ENCODE results near the gene CMTM4.
"Not testable (repeated sequence)": the region's sequence is repeated elsewhere in the genome, so short reads cannot be mapped to it uniquely, and the experiment has no call there.

CMTM4 gene

GRCh38 chr16:66636199-66636598 lies 60.3 kb downstream of the CMTM4 start:
- DNase-seq (ENCODE audit: low read depth), result no peak
- TF ChIP-seq CTCF (IDR thresholded peaks at IDR 0.05; ENCODE audit: low read depth, low read length, missing control alignments), result no peak
- H3K4me3 ChIP-seq (ENCODE audit: low read depth, low read length), result no peak overlapping the region

- TF ChIP-seq CTCF (IDR thresholded peaks at IDR 0.05; ENCODE audit: low read depth, low read length, missing control alignments), result no peak
- no peak overlapping the region for H3K4me3 ChIP-seq (ENCODE audit: low read depth, low read length)
Measured at GRCh38 chr16:66635406-66635805, 61.1 kb downstream of the CMTM4 start.

GRCh38 chr16:66634527-66635196 lies 61.9 kb downstream of the CMTM4 start:
- no peak for DNase-seq (ENCODE audit: low read depth)
- TF ChIP-seq CTCF (IDR thresholded peaks at IDR 0.05; ENCODE audit: low read depth, low read length, missing control alignments), result no peak

More at GRCh38 chr16:66635406-66635805, 61.1 kb downstream of the CMTM4 start:
- no peak for DNase-seq (ENCODE audit: low read depth)

GRCh38 chr16:66631558-66631957 lies 65.0 kb downstream of the CMTM4 start:
- H3K4me3 ChIP-seq (ENCODE audit: low read depth, low read length); DNase-seq (ENCODE audit: low read depth): not testable (repeated sequence)

More at GRCh38 chr16:66634527-66635196, 61.9 kb downstream of the CMTM4 start:
- H3K4me3 ChIP-seq (ENCODE audit: low read depth, low read length), result no peak overlapping the region

- H3K4me3 ChIP-seq (ENCODE audit: low read depth, low read length); DNase-seq (ENCODE audit: low read depth): not testable (repeated sequence)
Measured at GRCh38 chr16:66630561-66631260, 65.8 kb downstream of the CMTM4 start.

- no peak overlapping the region for H3K4me3 ChIP-seq (ENCODE audit: low read depth, low read length)
- TF ChIP-seq CTCF (IDR thresholded peaks at IDR 0.05; ENCODE audit: low read depth, low read length, missing control alignments), result no peak
- no peak for DNase-seq (ENCODE audit: low read depth)
Measured at GRCh38 chr16:66629856-66630255, 66.7 kb downstream of the CMTM4 start.

GRCh38 chr16:66627611-66628378 lies 68.7 kb downstream of the CMTM4 start:
- H3K4me3 ChIP-seq (ENCODE audit: low read depth, low read length); DNase-seq (ENCODE audit: low read depth): not testable (repeated sequence)

GRCh38 chr16:66623755-66624154 lies 72.8 kb downstream of the CMTM4 start:
- TF ChIP-seq CTCF (IDR thresholded peaks at IDR 0.05; ENCODE audit: low read depth, low read length, missing control alignments), result no peak
- no peak overlapping the region for H3K4me3 ChIP-seq (ENCODE audit: low read depth, low read length)
- no peak for DNase-seq (ENCODE audit: low read depth)

All from GM12864 (cell line).